ENCODE data around the gene IPO4.

DNA sequence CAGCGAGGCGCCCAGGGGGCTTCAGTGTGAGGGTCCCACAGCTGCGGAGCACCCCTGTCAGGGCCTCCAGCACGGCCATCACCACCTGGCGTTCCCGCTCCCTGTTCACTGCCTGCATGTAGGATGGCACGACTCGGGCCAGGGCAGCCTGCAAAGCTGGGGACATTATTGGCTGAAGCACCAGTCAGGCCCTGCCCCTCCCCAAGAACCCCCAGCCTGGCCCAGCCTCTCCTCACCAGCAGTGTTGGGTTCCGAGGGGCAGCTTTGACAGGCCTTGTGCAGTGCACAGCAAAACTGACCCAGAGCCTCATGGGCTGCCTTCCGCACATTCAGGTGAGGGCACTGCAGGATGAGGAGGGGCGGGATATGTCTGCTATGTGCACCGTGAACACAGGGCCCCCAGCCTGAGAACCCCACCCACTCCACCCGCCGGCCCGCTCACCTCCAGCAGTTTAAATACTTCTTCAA, 5.6 kb downstream of the IPO4 start:
- TF ChIP-seq, protein P1, sequence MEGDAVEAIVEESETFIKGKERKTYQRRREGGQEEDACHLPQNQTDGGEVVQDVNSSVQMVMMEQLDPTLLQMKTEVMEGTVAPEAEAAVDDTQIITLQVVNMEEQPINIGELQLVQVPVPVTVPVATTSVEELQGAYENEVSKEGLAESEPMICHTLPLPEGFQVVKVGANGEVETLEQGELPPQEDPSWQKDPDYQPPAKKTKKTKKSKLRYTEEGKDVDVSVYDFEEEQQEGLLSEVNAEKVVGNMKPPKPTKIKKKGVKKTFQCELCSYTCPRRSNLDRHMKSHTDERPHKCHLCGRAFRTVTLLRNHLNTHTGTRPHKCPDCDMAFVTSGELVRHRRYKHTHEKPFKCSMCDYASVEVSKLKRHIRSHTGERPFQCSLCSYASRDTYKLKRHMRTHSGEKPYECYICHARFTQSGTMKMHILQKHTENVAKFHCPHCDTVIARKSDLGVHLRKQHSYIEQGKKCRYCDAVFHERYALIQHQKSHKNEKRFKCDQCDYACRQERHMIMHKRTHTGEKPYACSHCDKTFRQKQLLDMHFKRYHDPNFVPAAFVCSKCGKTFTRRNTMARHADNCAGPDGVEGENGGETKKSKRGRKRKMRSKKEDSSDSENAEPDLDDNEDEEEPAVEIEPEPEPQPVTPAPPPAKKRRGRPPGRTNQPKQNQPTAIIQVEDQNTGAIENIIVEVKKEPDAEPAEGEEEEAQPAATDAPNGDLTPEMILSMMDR (IDR thresholded peaks at IDR 0.05) = no peak
- TF ChIP-seq POLR2AphosphoS5 (IDR thresholded peaks at IDR 0.05) = no peak
- TF ChIP-seq POLR2A (IDR thresholded peaks at IDR 0.05) = no peak
